Fibroblast of lung (primary cell): ENCODE data around the gene SMARCAL1.

Experiments
- CTCF ChIP-seq, 2 donors: IDR thresholded peaks in 1 of 2; conservative IDR thresholded peaks in 1 of 2; 1 replicate in 1 of 2; 2 replicates in 1 of 2; pipeline ENCODE4 v1.5.1; 2011 to 2012; ENCODE audit warnings: low read length in 2 of 2, control low read depth in 1 of 2, inconsistent platforms in 1 of 2, low read depth in 1 of 2, mild to moderate bottlenecking in 1 of 2
- EZH2 ChIP-seq: IDR thresholded peaks from 2 replicates; pipeline ENCODE4 v1.5.1; 2012; ENCODE audit warnings: low read length, control low read depth, mild to moderate bottlenecking; ENCODE audit errors: missing control alignments

- no peak for TF ChIP-seq CTCF (conservative IDR thresholded peaks at IDR 0.05 in 1 of 2, IDR thresholded peaks at IDR 0.05 in 1 of 2; ENCODE audit: low read depth in 1 of 2, low read length in 2 of 2)
- TF ChIP-seq EZH2, result no peak
Observed at GRCh38 chr2:216406826-216407225, 5.5 kb upstream of the SMARCAL1 start.
